Astrocyte (in vitro differentiated cells and primary cell): ENCODE results near the gene THG1L. TPM values are rescaled to one million over a fixed set of nuclear protein-coding genes. Genes with fewer than 3 reads are reported as not detected.
A peak's percentile ranks its signal among the peaks of the same experiment; 100 is the strongest.

Experiments
- DNase-seq: peaks from one replicate; pipeline ENCODE4 v3.0.0-alpha.2; 2010; ENCODE audit warnings: low read depth
- FAIRE-seq: peaks from 2 replicates; lab custom pipeline; 2011; peaks lifted over from hg19 to GRCh38; lab: Jason Lieb, UNC
- H2AFZ ChIP-seq: 2 replicates; pipeline ENCODE4 v1.6.0; 2012; ENCODE audit warnings: low read depth, low read length, inconsistent platforms
- H3K27ac ChIP-seq: 2 replicates; pipeline ENCODE4 v1.5.1; 2011; ENCODE audit warnings: low read depth, low read length, inconsistent platforms
- H3K27me3 ChIP-seq: 2 replicates; pipeline ENCODE4 v1.6.0; 2011; ENCODE audit warnings: low read length, inconsistent platforms; ENCODE audit not compliant: insufficient read depth
- H3K36me3 ChIP-seq: 2 replicates; pipeline ENCODE4 v1.5.1; 2011; ENCODE audit warnings: low read length, inconsistent platforms; ENCODE audit not compliant: insufficient read depth
- H3K4me1 ChIP-seq: 2 replicates; pipeline ENCODE4 v1.5.1; 2011; ENCODE audit warnings: low read length, inconsistent platforms; ENCODE audit not compliant: insufficient read depth
- H3K4me2 ChIP-seq: 2 replicates; pipeline ENCODE4 v1.6.0; 2012; ENCODE audit warnings: low read length, inconsistent platforms
- H3K4me3 ChIP-seq: 2 replicates; pipeline ENCODE4 v1.5.1; 2011; ENCODE audit warnings: low read depth, mild to moderate bottlenecking, low read length, inconsistent platforms; ENCODE audit not compliant: insufficient read depth
- H3K79me2 ChIP-seq: 2 replicates; pipeline ENCODE4 v1.6.0; 2012; ENCODE audit warnings: mild to moderate bottlenecking, low read length, inconsistent platforms; ENCODE audit not compliant: insufficient read depth
- H3K9ac ChIP-seq: 2 replicates; pipeline ENCODE4 v1.6.0; 2012; ENCODE audit warnings: mild to moderate bottlenecking, low read length, inconsistent platforms
- H3K9me3 ChIP-seq: 2 replicates; pipeline ENCODE4 v1.5.1; 2012; ENCODE audit warnings: low read depth, mild to moderate bottlenecking, low read length, inconsistent platforms; ENCODE audit not compliant: insufficient read depth
- H4K20me1 ChIP-seq: 2 replicates; pipeline ENCODE4 v1.6.0; 2012; ENCODE audit warnings: low read length, inconsistent platforms; ENCODE audit not compliant: insufficient read depth
- H3K27ac Mint-ChIP-seq: one replicate; pipeline ENCODE4 v1.8.0; 2021; ENCODE audit warnings: mild to moderate bottlenecking, mixed read lengths; ENCODE audit not compliant: unreplicated experiment
- H3K27me3 Mint-ChIP-seq: one replicate; pipeline ENCODE4 v1.8.0; 2021; ENCODE audit warnings: low read depth, mixed read lengths; ENCODE audit not compliant: unreplicated experiment
- H3K36me3 Mint-ChIP-seq: one replicate; pipeline ENCODE4 v1.8.0; 2021; ENCODE audit warnings: low read depth, mixed read lengths; ENCODE audit not compliant: unreplicated experiment
- H3K4me1 Mint-ChIP-seq: one replicate; pipeline ENCODE4 v1.8.0; 2021; ENCODE audit warnings: low read depth, mixed read lengths; ENCODE audit not compliant: unreplicated experiment
- H3K4me3 Mint-ChIP-seq: one replicate; pipeline ENCODE4 v1.8.0; 2021; ENCODE audit warnings: mild to moderate bottlenecking, moderate library complexity, mixed read lengths; ENCODE audit not compliant: unreplicated experiment
- H3K9me3 Mint-ChIP-seq: one replicate; pipeline ENCODE4 v1.8.0; 2021; ENCODE audit warnings: mild to moderate bottlenecking, mixed read lengths; ENCODE audit not compliant: unreplicated experiment
- CTCF ChIP-seq: IDR thresholded peaks from 2 replicates; pipeline ENCODE4 v1.5.1; 2011; ENCODE audit warnings: low read depth, mild to moderate bottlenecking, inconsistent platforms, low read length, moderate library complexity; ENCODE audit not compliant: insufficient read depth
- EZH2 ChIP-seq: IDR thresholded peaks from 2 replicates; pipeline ENCODE4 v1.6.1; 2012; ENCODE audit warnings: mild to moderate bottlenecking, low read length, inconsistent platforms; ENCODE audit not compliant: insufficient read depth
- total RNA-seq: library from RNA; stranded (reverse); gene quantifications from 2 replicates; pipeline ENCODE4 v1.2.1, GENCODE V29; 2021

THG1L gene
- total RNA-seq, 1 donor from 2014 or later, result 9.7 TPM

DNA sequence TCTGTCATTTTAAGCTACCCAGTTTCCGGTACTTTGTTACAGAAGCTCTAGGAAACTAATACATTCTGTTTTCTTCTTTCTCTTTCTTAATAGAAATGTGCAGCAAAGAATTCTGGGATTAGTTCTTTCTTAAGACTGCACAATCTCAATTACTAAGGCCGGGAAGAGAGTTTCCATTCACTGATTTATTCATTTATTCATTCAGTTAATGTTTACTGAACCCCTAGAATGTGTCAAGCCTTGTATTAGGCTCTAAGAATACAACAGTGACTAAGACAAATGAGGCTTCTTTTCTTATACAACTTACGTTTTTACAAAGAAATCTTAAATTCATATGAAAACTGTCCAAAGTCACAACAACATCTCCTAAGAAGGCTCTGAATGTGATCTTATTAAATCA lies 27.5 kb upstream of the THG1L start:
- H3K36me3 Mint-ChIP-seq, result no peaks in the 10 kb centered on the region
- H3K27ac Mint-ChIP-seq, result no peak overlapping the region
- H3K4me1 Mint-ChIP-seq, result no peaks in the 10 kb centered on the region

GRCh38 chr5:157708866-157709265 lies 22.4 kb upstream of the THG1L start:
- Histone ChIP-seq H4K20me1 (no peaks in the 10 kb centered on the region), H3K4me2 (no peak overlapping the region), H3K36me3 (no peaks in the 10 kb centered on the region), H3K4me1 (peaks cover 14% of the 10 kb centered on the region), H3K9ac (no peak overlapping the region), H3K9me3 (no peaks in the 10 kb centered on the region), H3K4me3 (no peak overlapping the region), H3K79me2 (no peaks in the 10 kb centered on the region), H2AFZ (no peak overlapping the region), H3K27ac (no peak overlapping the region), H3K27me3 (no peaks in the 10 kb centered on the region)
- Mint-ChIP-seq H3K36me3 (no peaks in the 10 kb centered on the region), H3K4me3 (no peak overlapping the region), H3K9me3 (no peaks in the 10 kb centered on the region), H3K4me1 (peaks cover 10% of the 10 kb centered on the region), H3K27me3 (peaks cover 2% of the 10 kb centered on the region), H3K27ac (no peak overlapping the region)
- no peak for FAIRE-seq
- no peak for TF ChIP-seq EZH2
- no peak for TF ChIP-seq CTCF
- peak; percentile 53 for DNase-seq

More for the DNA sequence above, 27.5 kb upstream of the THG1L start:
- no peak for TF ChIP-seq EZH2
- no peak for TF ChIP-seq CTCF
- H2AFZ ChIP-seq, result no peak overlapping the region
- H3K4me3 Mint-ChIP-seq, result no peak overlapping the region
- FAIRE-seq, result no peak
- no peaks in the 10 kb centered on the region for H3K27me3 ChIP-seq
- H3K9me3 Mint-ChIP-seq, result peaks cover 8% of the 10 kb centered on the region
- peaks cover 2% of the 10 kb centered on the region for H3K27me3 Mint-ChIP-seq
- no peaks in the 10 kb centered on the region for H3K36me3 ChIP-seq
- H3K4me3 ChIP-seq, result no peak overlapping the region
- no peak overlapping the region for H3K27ac ChIP-seq
- no peak overlapping the region for H3K9ac ChIP-seq
- H3K4me1 ChIP-seq, result no peaks in the 10 kb centered on the region
- DNase-seq, result no peak
- no peaks in the 10 kb centered on the region for H3K9me3 ChIP-seq
- H4K20me1 ChIP-seq, result no peaks in the 10 kb centered on the region
- H3K4me2 ChIP-seq, result no peak overlapping the region
- H3K79me2 ChIP-seq, result no peaks in the 10 kb centered on the region

DNA sequence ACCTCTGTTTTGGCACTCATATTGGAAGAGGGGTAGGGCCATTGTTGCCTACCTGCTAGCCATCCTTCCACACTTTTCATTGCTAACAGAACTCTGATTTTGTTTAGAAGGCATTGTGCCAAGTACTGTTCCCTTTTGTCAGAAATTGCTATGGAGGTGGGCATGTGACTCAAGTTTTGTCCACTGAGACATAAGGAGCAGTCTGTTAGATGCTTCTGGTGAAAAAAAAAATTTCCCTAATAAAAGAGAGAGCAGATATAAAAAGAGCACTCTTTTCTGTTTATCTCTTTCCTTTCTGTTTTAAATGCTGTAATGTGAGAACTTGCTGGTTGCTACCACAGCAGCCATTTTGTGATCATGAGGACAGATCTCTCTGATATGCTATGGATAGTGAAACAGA lies 21.9 kb upstream of the THG1L start:
- H3K27ac ChIP-seq, result no peak overlapping the region
- no peak overlapping the region for H3K27ac Mint-ChIP-seq
- no peak for FAIRE-seq

More for the DNA sequence above, 21.9 kb upstream of the THG1L start:
- no peaks in the 10 kb centered on the region for H3K27me3 Mint-ChIP-seq
- no peak overlapping the region for H2AFZ ChIP-seq
- no peak overlapping the region for H3K4me3 ChIP-seq
- TF ChIP-seq EZH2, result no peak
- no peaks in the 10 kb centered on the region for H3K27me3 ChIP-seq
- H3K9me3 ChIP-seq, result no peaks in the 10 kb centered on the region
- peaks cover 15% of the 10 kb centered on the region for H3K4me1 Mint-ChIP-seq
- no peak overlapping the region for H3K4me3 Mint-ChIP-seq
- H3K4me2 ChIP-seq, result no peak overlapping the region
- H3K9ac ChIP-seq, result no peak overlapping the region
- no peaks in the 10 kb centered on the region for H3K36me3 ChIP-seq
- H3K79me2 ChIP-seq, result no peaks in the 10 kb centered on the region
- no peaks in the 10 kb centered on the region for H3K36me3 Mint-ChIP-seq
- DNase-seq, result no peak
- H3K9me3 Mint-ChIP-seq, result no peaks in the 10 kb centered on the region
- H4K20me1 ChIP-seq, result no peaks in the 10 kb centered on the region
- peaks cover 19% of the 10 kb centered on the region for H3K4me1 ChIP-seq
